ENCODE measurements around the gene MS4A6E.

Gene MS4A6E

GRCh38 chr11:60377401-60378136, 50.5 kb downstream of the MS4A6E start:
- no peak for DNase-seq

- no peak for DNase-seq
Measured at GRCh38 chr11:60378354-60378753, 51.3 kb downstream of the MS4A6E start, which contains the start of gene MS4A7. Gene MS4A7 (plus strand): TSS chr11:60378532. CDS start chr11:60383142, 4,610 bp downstream.

- no peak for DNase-seq
Measured at GRCh38 chr11:60389279-60389910, 62.3 kb downstream of the MS4A6E start.

GRCh38 chr11:60390419-60390818, 63.4 kb downstream of the MS4A6E start:
- DNase-seq: no peak
